Loucy (cell line): ENCODE data around the gene PTCH1.

ENCODE experiments used
- H2AFZ ChIP-seq: fragments of 200-600 bp; sonication (generic); 2 replicates; pipeline ENCODE4 v1.6.0; 2016; ENCODE audit warnings: antibody characterized with exemption, mild to moderate bottlenecking, low read length, moderate library complexity
- H3F3A ChIP-seq: fragments of 200-600 bp; 2 replicates; pipeline ENCODE4 v1.6.0; 2016; ENCODE audit warnings: antibody characterized with exemption, low read depth, mild to moderate bottlenecking
- H3K27me3 ChIP-seq: fragments of 200-600 bp; sonication (generic); 2 replicates; pipeline ENCODE4 v1.6.1; 2014; ENCODE audit warnings: low read length, mild to moderate bottlenecking; ENCODE audit not compliant: insufficient read depth, poor library complexity, severe bottlenecking
- H3K36me3 ChIP-seq: fragments of 200-600 bp; sonication (generic); 2 replicates; pipeline ENCODE4 v1.6.1; 2016; ENCODE audit warnings: low read length; ENCODE audit not compliant: insufficient read depth
- H3K4me1 ChIP-seq: fragments of 200-600 bp; sonication (generic); 2 replicates; pipeline ENCODE4 v1.5.1; 2014; ENCODE audit warnings: low read length, mild to moderate bottlenecking; ENCODE audit not compliant: insufficient read depth, poor library complexity, severe bottlenecking
- H3K4me2 ChIP-seq: fragments of 200-600 bp; sonication (generic); 2 replicates; pipeline ENCODE4 v1.6.0; 2014; ENCODE audit warnings: antibody characterized with exemption, low read length, low read depth, mild to moderate bottlenecking; ENCODE audit not compliant: poor library complexity, severe bottlenecking
- H3K4me3 ChIP-seq: fragments of 200-600 bp; sonication (generic); 2 replicates; pipeline ENCODE4 v1.5.1; 2014; ENCODE audit warnings: low read length, mild to moderate bottlenecking, mixed read lengths; ENCODE audit not compliant: poor library complexity, severe bottlenecking
- H3K79me2 ChIP-seq: fragments of 200-600 bp; sonication (generic); 2 replicates; pipeline ENCODE4 v1.6.1; 2014; ENCODE audit warnings: low read length; ENCODE audit not compliant: insufficient read depth
- H3K9ac ChIP-seq: fragments of 200-600 bp; sonication (generic); 2 replicates; pipeline ENCODE4 v1.6.0; 2014; ENCODE audit warnings: mild to moderate bottlenecking, low read depth, low read length, moderate library complexity; ENCODE audit not compliant: poor library complexity, severe bottlenecking
- H3K9me2 ChIP-seq: fragments of 200-600 bp; sonication (generic); replicated peaks from 2 replicates; pipeline ENCODE4 v1.6.1; 2016; ENCODE audit warnings: low read depth, low read length, mixed read lengths
- H3K9me3 ChIP-seq: fragments of 200-600 bp; sonication (generic); 2 replicates; pipeline ENCODE4 v1.6.1; 2014; ENCODE audit warnings: mild to moderate bottlenecking, antibody characterized with exemption, low read length, low read depth; ENCODE audit not compliant: insufficient read depth
- H4K20me1 ChIP-seq: fragments of 200-600 bp; sonication (generic); 2 replicates; pipeline ENCODE4 v1.6.0; 2014; ENCODE audit warnings: antibody characterized with exemption, low read length, mild to moderate bottlenecking; ENCODE audit not compliant: insufficient read depth, poor library complexity, severe bottlenecking
- EZH2phosphoT487 ChIP-seq: fragments of 200-600 bp; IDR thresholded peaks from 2 replicates; pipeline ENCODE4 v1.6.1; 2018; ENCODE audit warnings: antibody characterized with exemption, mild to moderate bottlenecking, moderate library complexity, borderline replicate concordance
- TF ChIP-seq, protein P1 (sequence below): fragments of 200-600 bp; sonication (generic); conservative IDR thresholded peaks from 2 replicates; pipeline ENCODE4 v1.5.1; 2014; ENCODE audit warnings: mild to moderate bottlenecking, antibody characterized with exemption, low read length

Gene PTCH1

DNA sequence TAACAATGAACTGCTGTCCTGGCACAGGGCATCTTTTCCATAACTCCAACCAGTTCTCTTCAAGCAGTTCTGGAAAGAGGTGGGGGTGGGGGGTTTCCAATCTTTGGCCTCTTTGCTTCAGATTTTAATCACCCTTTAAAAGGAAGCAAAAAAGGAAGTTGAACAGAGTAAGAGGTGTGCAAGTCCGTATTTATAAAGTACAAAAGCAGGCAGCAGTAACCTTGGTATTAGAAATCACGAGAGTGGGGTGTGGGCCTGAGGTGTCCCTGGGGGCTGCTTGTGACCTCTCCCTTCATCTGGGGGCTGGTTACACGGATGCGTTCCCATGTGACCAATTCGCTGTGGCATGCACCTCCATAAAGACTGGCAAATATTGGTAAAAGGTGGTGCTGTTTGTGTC is 70.5 kb downstream of the PTCH1 start:
- Histone ChIP-seq H3F3A (no peaks in the 10 kb centered on the region), H3K9ac (no peak overlapping the region)

DNA sequence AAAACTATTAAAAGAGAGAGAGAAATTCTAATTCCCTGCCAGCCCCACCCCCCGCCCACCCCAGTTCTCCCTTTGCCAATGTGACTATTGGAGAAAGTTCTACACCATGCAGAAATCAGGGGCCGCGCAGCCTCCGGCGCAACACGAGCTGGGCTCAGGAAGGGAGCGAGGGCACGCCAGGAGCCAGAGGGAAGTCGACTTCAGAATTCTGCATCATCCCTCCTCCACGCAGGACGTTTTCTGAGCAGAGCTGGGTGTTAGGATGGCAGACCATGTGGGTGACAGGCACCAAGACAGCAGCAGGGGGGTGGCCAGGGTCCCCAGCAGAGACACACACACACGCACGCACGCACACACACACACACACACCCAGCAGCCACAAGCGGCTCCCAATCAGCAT is 72.6 kb downstream of the PTCH1 start:
- Histone ChIP-seq H4K20me1 (no peaks in the 10 kb centered on the region), H3K4me1 (peaks cover 37% of the 10 kb centered on the region), H3K9ac (no peak overlapping the region), H2AFZ (no peak overlapping the region), H3K9me2 (no peaks in the 10 kb centered on the region), H3K4me2 (no peak overlapping the region), H3F3A (no peaks in the 10 kb centered on the region), H3K79me2 (no peaks in the 10 kb centered on the region), H3K27me3 (no peaks in the 10 kb centered on the region), H3K9me3 (no peaks in the 10 kb centered on the region), H3K36me3 (no peaks in the 10 kb centered on the region), H3K4me3 (no peak overlapping the region)
- TF ChIP-seq, protein P1, sequence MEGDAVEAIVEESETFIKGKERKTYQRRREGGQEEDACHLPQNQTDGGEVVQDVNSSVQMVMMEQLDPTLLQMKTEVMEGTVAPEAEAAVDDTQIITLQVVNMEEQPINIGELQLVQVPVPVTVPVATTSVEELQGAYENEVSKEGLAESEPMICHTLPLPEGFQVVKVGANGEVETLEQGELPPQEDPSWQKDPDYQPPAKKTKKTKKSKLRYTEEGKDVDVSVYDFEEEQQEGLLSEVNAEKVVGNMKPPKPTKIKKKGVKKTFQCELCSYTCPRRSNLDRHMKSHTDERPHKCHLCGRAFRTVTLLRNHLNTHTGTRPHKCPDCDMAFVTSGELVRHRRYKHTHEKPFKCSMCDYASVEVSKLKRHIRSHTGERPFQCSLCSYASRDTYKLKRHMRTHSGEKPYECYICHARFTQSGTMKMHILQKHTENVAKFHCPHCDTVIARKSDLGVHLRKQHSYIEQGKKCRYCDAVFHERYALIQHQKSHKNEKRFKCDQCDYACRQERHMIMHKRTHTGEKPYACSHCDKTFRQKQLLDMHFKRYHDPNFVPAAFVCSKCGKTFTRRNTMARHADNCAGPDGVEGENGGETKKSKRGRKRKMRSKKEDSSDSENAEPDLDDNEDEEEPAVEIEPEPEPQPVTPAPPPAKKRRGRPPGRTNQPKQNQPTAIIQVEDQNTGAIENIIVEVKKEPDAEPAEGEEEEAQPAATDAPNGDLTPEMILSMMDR, result no peak
- no peak for TF ChIP-seq EZH2phosphoT487

More for the DNA sequence above, 70.5 kb downstream of the PTCH1 start:
- Histone ChIP-seq H3K79me2 (no peaks in the 10 kb centered on the region), H4K20me1 (no peaks in the 10 kb centered on the region), H3K36me3 (no peaks in the 10 kb centered on the region), H2AFZ (no peak overlapping the region), H3K4me3 (no peak overlapping the region), H3K9me3 (no peaks in the 10 kb centered on the region), H3K9me2 (no peaks in the 10 kb centered on the region), H3K4me2 (peak overlapping the region; percentile 12), H3K27me3 (no peaks in the 10 kb centered on the region), H3K4me1 (peaks cover 51% of the 10 kb centered on the region)
- TF ChIP-seq EZH2phosphoT487, result no peak
- TF ChIP-seq, protein P1, result no peak

DNA sequence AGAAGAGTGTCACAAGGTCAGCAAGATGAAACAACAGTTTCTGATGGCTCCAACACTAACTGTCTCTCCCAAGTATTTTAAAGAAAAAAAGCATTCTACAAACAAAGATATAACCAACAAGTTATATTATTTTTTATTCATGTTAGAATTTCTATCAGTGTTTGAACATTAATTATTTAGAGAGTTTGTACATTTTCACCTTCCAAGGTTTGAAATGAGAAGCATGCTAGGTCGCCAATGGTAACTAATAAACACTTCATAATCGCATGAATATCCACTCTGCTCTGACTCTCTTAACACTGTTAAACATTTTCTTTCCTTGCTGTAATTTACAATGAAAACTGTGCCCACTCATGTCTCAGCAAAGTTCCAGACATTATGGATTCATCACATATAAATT is 73.5 kb downstream of the PTCH1 start:
- H3F3A ChIP-seq, result no peaks in the 10 kb centered on the region
- no peaks in the 10 kb centered on the region for H3K27me3 ChIP-seq
- TF ChIP-seq, protein P1, result no peak
- no peak for TF ChIP-seq EZH2phosphoT487
- H3K4me1 ChIP-seq, result peaks cover 29% of the 10 kb centered on the region
- no peak overlapping the region for H2AFZ ChIP-seq
- H3K36me3 ChIP-seq, result no peaks in the 10 kb centered on the region
- no peaks in the 10 kb centered on the region for H4K20me1 ChIP-seq
- H3K4me2 ChIP-seq, result no peak overlapping the region
- no peaks in the 10 kb centered on the region for H3K79me2 ChIP-seq
- H3K4me3 ChIP-seq, result no peak overlapping the region
- H3K9me3 ChIP-seq, result no peaks in the 10 kb centered on the region
- H3K9ac ChIP-seq, result no peak overlapping the region
- no peaks in the 10 kb centered on the region for H3K9me2 ChIP-seq
